GM21786 (cell line): ENCODE data around the gene ADAMTSL5.
"Not testable (repeated sequence)": the region's sequence is repeated elsewhere in the genome, so short reads cannot be mapped to it uniquely, and the experiment has no call there.

Experiments used
- ATAC-seq: cut with Tn5 transposase; IDR thresholded peaks from one replicate; pipeline ENCODE4 v1.9.1; 2021; ENCODE audit not compliant: unreplicated experiment

Gene ADAMTSL5

GRCh38 chr19:1514295-1514661, 1.5 kb upstream of the ADAMTSL5 start:
- ATAC-seq = no peak

GRCh38 chr19:1513499-1514294, 878 bp upstream of the ADAMTSL5 start:
- no peak for ATAC-seq

- no peak for ATAC-seq
Observed at GRCh38 chr19:1511318-1512317, 1.2 kb downstream of the ADAMTSL5 start.

- ATAC-seq = no peak
Observed at GRCh38 chr19:1510807-1511206, 2.0 kb downstream of the ADAMTSL5 start.

- no peak for ATAC-seq
Observed at GRCh38 chr19:1510442-1510806, 2.4 kb downstream of the ADAMTSL5 start.

- ATAC-seq = no peak
Observed at GRCh38 chr19:1509602-1510441, 3.0 kb downstream of the ADAMTSL5 start.

- ATAC-seq = no peak
Observed at GRCh38 chr19:1508507-1508856, 4.3 kb downstream of the ADAMTSL5 start.

- ATAC-seq = no peak
Observed at GRCh38 chr19:1507763-1508506, 4.9 kb downstream of the ADAMTSL5 start.

- no peak for ATAC-seq
Observed at GRCh38 chr19:1507192-1507660, 5.6 kb downstream of the ADAMTSL5 start.

GRCh38 chr19:1505991-1506881, 6.6 kb downstream of the ADAMTSL5 start:
- ATAC-seq = no peak

GRCh38 chr19:1505012-1505411, 7.8 kb downstream of the ADAMTSL5 start:
- no peak for ATAC-seq

- no peak for ATAC-seq
Observed at GRCh38 chr19:1503925-1504773, 8.7 kb downstream of the ADAMTSL5 start.

- no peak for ATAC-seq
Observed at GRCh38 chr19:1503089-1503924, 9.5 kb downstream of the ADAMTSL5 start.

GRCh38 chr19:1502433-1503088, 10.3 kb downstream of the ADAMTSL5 start:
- ATAC-seq = no peak

- ATAC-seq = no peak
Observed at GRCh38 chr19:1501200-1501595, 11.6 kb downstream of the ADAMTSL5 start.

- ATAC-seq = not testable (repeated sequence)
Observed at GRCh38 chr19:1499231-1499630, 13.6 kb downstream of the ADAMTSL5 start.
